H9 (cell line): ENCODE data around the gene OR2AT4. TPM values are rescaled to one million over a fixed set of nuclear protein-coding genes. Genes with fewer than 3 reads are reported as not detected.

Experiments
- DNase-seq: peaks from one replicate; pipeline ENCODE4 v3.0.0-alpha.2; 2017
- H2AFZ ChIP-seq: one replicate; pipeline ENCODE4 v1.6.1; 2013; ENCODE audit warnings: mild to moderate bottlenecking, low read length, control low read depth, moderate library complexity
- H2AK5ac ChIP-seq: 2 replicates; pipeline ENCODE4 v1.6.1; 2013; ENCODE audit warnings: low read length, control low read depth, mixed read lengths; ENCODE audit not compliant: insufficient read length
- H2BK120ac ChIP-seq: one replicate; pipeline ENCODE4 v1.6.1; 2013; ENCODE audit warnings: low read depth, mild to moderate bottlenecking, low read length, control low read depth, inconsistent platforms; ENCODE audit not compliant: poor library complexity, severe bottlenecking
- H2BK12ac ChIP-seq: 2 replicates; pipeline ENCODE4 v1.6.1; 2013; ENCODE audit warnings: low read length, control low read depth, mixed read lengths, low read depth; ENCODE audit not compliant: insufficient read length
- H2BK15ac ChIP-seq: 2 replicates; pipeline ENCODE4 v1.6.1; 2013; ENCODE audit warnings: low read depth, low read length, control low read depth
- H2BK20ac ChIP-seq: one replicate; pipeline ENCODE4 v1.6.1; 2013; ENCODE audit warnings: low read depth, mild to moderate bottlenecking, low read length, control low read depth, inconsistent platforms; ENCODE audit not compliant: poor library complexity, severe bottlenecking
- H2BK5ac ChIP-seq: 2 replicates; pipeline ENCODE4 v1.6.1; 2013; ENCODE audit warnings: low read length, control low read depth, mixed read lengths; ENCODE audit not compliant: insufficient read length
- H3K14ac ChIP-seq: 2 replicates; pipeline ENCODE4 v1.6.1; 2013; ENCODE audit warnings: low read length, control low read depth; ENCODE audit not compliant: insufficient read depth
- H3K18ac ChIP-seq: 2 replicates; pipeline ENCODE4 v1.6.1; 2013; ENCODE audit warnings: low read depth, mild to moderate bottlenecking, mixed read lengths, low read length, control low read depth; ENCODE audit not compliant: insufficient read length
- H3K23ac ChIP-seq: 2 replicates; pipeline ENCODE4 v1.6.1; 2013; ENCODE audit warnings: low read length, control low read depth, mixed read lengths, low read depth; ENCODE audit not compliant: insufficient read length
- H3K23me2 ChIP-seq: 2 replicates; pipeline ENCODE4 v1.6.1; 2013; ENCODE audit warnings: low read depth, mild to moderate bottlenecking, mixed read lengths, low read length, control low read depth; ENCODE audit not compliant: insufficient read length, poor library complexity, severe bottlenecking
- H3K27ac ChIP-seq: 2 replicates; pipeline ENCODE4 v1.5.1; 2013; ENCODE audit warnings: low read length, control low read depth, mixed read lengths, low read depth; ENCODE audit not compliant: insufficient read length
- H3K27me3 ChIP-seq: 2 replicates; pipeline ENCODE4 v1.6.1; 2013; ENCODE audit warnings: low read length, control low read depth, inconsistent platforms; ENCODE audit not compliant: insufficient read depth
- H3K4ac ChIP-seq: 2 replicates; pipeline ENCODE4 v1.6.1; 2013; ENCODE audit warnings: low read depth, mild to moderate bottlenecking, control low read depth, inconsistent platforms, low read length, moderate library complexity
- H3K4me1 ChIP-seq: 2 replicates; pipeline ENCODE4 v1.6.1; 2013; ENCODE audit warnings: low read length, control low read depth, inconsistent platforms; ENCODE audit not compliant: insufficient read depth
- H3K4me2 ChIP-seq: 2 replicates; pipeline ENCODE4 v1.6.1; 2013; ENCODE audit warnings: low read length, control low read depth, mixed read lengths; ENCODE audit not compliant: insufficient read length, insufficient read depth
- H3K56ac ChIP-seq: 2 replicates; pipeline ENCODE4 v1.6.1; 2013; ENCODE audit warnings: low read depth, mild to moderate bottlenecking, mixed read lengths, low read length, control low read depth; ENCODE audit not compliant: insufficient read length
- H3K79me1 ChIP-seq: 2 replicates; pipeline ENCODE4 v1.6.1; 2013; ENCODE audit warnings: low read depth, mild to moderate bottlenecking, moderate library complexity, low read length, control low read depth, inconsistent platforms; ENCODE audit not compliant: insufficient read depth, poor library complexity, severe bottlenecking
- H3K79me2 ChIP-seq: 2 replicates; pipeline ENCODE4 v1.6.1; 2013; ENCODE audit warnings: low read length, control low read depth, inconsistent platforms; ENCODE audit not compliant: insufficient read depth
- H3K9ac ChIP-seq: 2 replicates; pipeline ENCODE4 v1.6.1; 2013; ENCODE audit warnings: low read length, control low read depth, mixed read lengths; ENCODE audit not compliant: insufficient read length; ENCODE audit errors: extremely low read depth
- H3K9me3 ChIP-seq: one replicate; pipeline ENCODE4 v1.6.1; 2013; ENCODE audit warnings: low read depth, low read length, inconsistent platforms; ENCODE audit not compliant: control insufficient read depth
- H3T11ph ChIP-seq: one replicate; pipeline ENCODE4 v1.6.1; 2013; ENCODE audit warnings: mild to moderate bottlenecking, low read length, control low read depth, inconsistent platforms
- H4K20me1 ChIP-seq: one replicate; pipeline ENCODE4 v1.6.1; 2013; ENCODE audit not compliant: control insufficient read depth, insufficient read length, insufficient read depth
- H4K5ac ChIP-seq: 2 replicates; pipeline ENCODE4 v1.6.1; 2013; ENCODE audit warnings: low read depth, mild to moderate bottlenecking, mixed read lengths, low read length, control low read depth; ENCODE audit not compliant: insufficient read length
- H4K8ac ChIP-seq: replicated peaks from 2 replicates; pipeline ENCODE4 v1.6.1; 2013; ENCODE audit warnings: low read length, control low read depth, mixed read lengths, low read depth; ENCODE audit not compliant: insufficient read length
- H4K91ac ChIP-seq: 2 replicates; pipeline ENCODE4 v1.6.1; 2013; ENCODE audit warnings: low read depth, mild to moderate bottlenecking, moderate library complexity, mixed read lengths, low read length, control low read depth; ENCODE audit not compliant: insufficient read length
- H3K27ac Mint-ChIP-seq, 3 experiments: 2 replicates in 2 of 3; 3 replicates in 1 of 3; pipeline ENCODE4 v1.8.0; 2020 to 2021; ENCODE audit warnings: mixed read lengths in 3 of 3, mild to moderate bottlenecking in 1 of 3, moderate library complexity in 1 of 3
- H3K27me3 Mint-ChIP-seq: 2 replicates; pipeline ENCODE4 v1.8.0; 2021; ENCODE audit warnings: low read depth, mild to moderate bottlenecking, moderate library complexity, mixed read lengths
- H3K36me3 Mint-ChIP-seq, 3 experiments: 2 replicates in 2 of 3; 3 replicates in 1 of 3; pipeline ENCODE4 v1.8.0; 2020 to 2021; ENCODE audit warnings: low read depth in 3 of 3, mixed read lengths in 3 of 3; ENCODE audit not compliant: insufficient read depth in 1 of 3
- H3K4me1 Mint-ChIP-seq, 2 experiments: 2 replicates each; pipeline ENCODE4 v1.8.0; 2020; ENCODE audit warnings: mixed read lengths in 2 of 2
- H3K4me3 Mint-ChIP-seq, 2 experiments: 2 replicates in 1 of 2; 3 replicates in 1 of 2; pipeline ENCODE4 v1.8.0; 2020 to 2021; ENCODE audit warnings: mild to moderate bottlenecking in 2 of 2, mixed read lengths in 2 of 2, moderate library complexity in 1 of 2
- H3K9me3 Mint-ChIP-seq, 2 experiments: 2 replicates in 1 of 2; 3 replicates in 1 of 2; pipeline ENCODE4 v1.8.0; 2020; ENCODE audit warnings: mild to moderate bottlenecking in 2 of 2, mixed read lengths in 2 of 2, moderate library complexity in 1 of 2
- WGBS: extraction: QIAGEN DNeasy Blood & Tissue Kit; methylation state at CpG from one replicate; pipeline ENCODE4 v1.1.7; 2013; ENCODE audit warnings: missing lambda C conversion rate, low lambda C conversion rate, mixed read lengths; ENCODE audit not compliant: insufficient read length; ENCODE audit errors: extremely low coverage; 5-methylcytosine and 5-hydroxymethylcytosine counted together
- total RNA-seq: library from RNA; stranded (reverse); gene quantifications from 2 replicates; pipeline ENCODE4 v1.2.1, GENCODE V29; 2021
- TF ChIP-seq, protein P1 (sequence below): fragments of 200-600 bp; sonication (generic); conservative IDR thresholded peaks from 3 replicates; pipeline ENCODE4 v1.8.0; 2021; ENCODE audit warnings: antibody characterized with exemption, mild to moderate bottlenecking

Gene OR2AT4
- total RNA-seq, 1 experiment from 2014 or later, result not detected

DNA sequence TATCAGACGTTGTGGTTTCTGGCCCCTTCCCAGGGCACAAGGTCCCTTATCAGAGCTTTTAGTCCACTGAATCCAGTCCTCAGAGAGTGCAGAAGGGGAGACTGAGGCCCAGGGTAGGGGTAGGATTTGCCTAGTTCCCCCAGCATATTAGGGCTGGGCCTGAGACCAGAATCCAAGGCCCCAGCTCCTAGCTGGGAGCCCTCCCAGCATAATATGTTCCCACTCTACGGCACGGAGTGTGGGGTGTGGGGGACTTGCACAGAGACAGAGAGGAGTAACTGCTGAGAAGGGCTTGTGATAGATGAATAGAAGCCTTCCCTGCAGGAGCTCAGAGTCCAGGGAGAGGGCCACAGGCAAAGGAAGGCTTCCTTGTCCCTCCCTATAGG is 64.1 kb downstream of the OR2AT4 start:
- H3K14ac ChIP-seq, result no peak overlapping the region
- H3K18ac ChIP-seq, result no peak overlapping the region
- no peak overlapping the region for H2BK20ac ChIP-seq
- WGBS, result no CpG with 5 or more reads among the region's 3 CpGs
- no peak overlapping the region for H4K91ac ChIP-seq
- peaks cover 7 to 9% of the 10 kb centered on the region in 2 experiments for H3K4me1 Mint-ChIP-seq
- H2BK15ac ChIP-seq, result no peak overlapping the region
- no peaks in the 10 kb centered on the region for H3K27me3 ChIP-seq
- H3K9me3 Mint-ChIP-seq, result no peaks in the 10 kb centered on the region
- no peak for DNase-seq
- no peak overlapping the region for H3K4me2 ChIP-seq
- H3K23me2 ChIP-seq, result no peaks in the 10 kb centered on the region
- no peak overlapping the region for H2AK5ac ChIP-seq
- H3K27ac ChIP-seq, result no peak overlapping the region
- H4K20me1 ChIP-seq, result no peaks in the 10 kb centered on the region
- no peak overlapping the region for H3K23ac ChIP-seq
- H4K8ac ChIP-seq, result no peak overlapping the region
- H3K56ac ChIP-seq, result no peak overlapping the region
- no peak overlapping the region for H3K9ac ChIP-seq
- no peak overlapping the region for H4K5ac ChIP-seq
- no peaks in the 10 kb centered on the region for H3K36me3 Mint-ChIP-seq
- no peaks in the 10 kb centered on the region for H3K9me3 ChIP-seq
- H3K27me3 Mint-ChIP-seq, result no peaks in the 10 kb centered on the region; the same call in 1 of the 2 replicates
- no peaks in the 10 kb centered on the region for H3K79me1 ChIP-seq
- H3T11ph ChIP-seq, result no peak overlapping the region
- no peak overlapping the region for H3K4me3 Mint-ChIP-seq
- H2AFZ ChIP-seq, result no peak overlapping the region
- no peak overlapping the region for H2BK5ac ChIP-seq
- H3K79me2 ChIP-seq, result no peaks in the 10 kb centered on the region
- H2BK12ac ChIP-seq, result no peak overlapping the region
- no peak overlapping the region for H3K27ac Mint-ChIP-seq
- H3K4ac ChIP-seq, result no peak overlapping the region
- TF ChIP-seq, protein P1, sequence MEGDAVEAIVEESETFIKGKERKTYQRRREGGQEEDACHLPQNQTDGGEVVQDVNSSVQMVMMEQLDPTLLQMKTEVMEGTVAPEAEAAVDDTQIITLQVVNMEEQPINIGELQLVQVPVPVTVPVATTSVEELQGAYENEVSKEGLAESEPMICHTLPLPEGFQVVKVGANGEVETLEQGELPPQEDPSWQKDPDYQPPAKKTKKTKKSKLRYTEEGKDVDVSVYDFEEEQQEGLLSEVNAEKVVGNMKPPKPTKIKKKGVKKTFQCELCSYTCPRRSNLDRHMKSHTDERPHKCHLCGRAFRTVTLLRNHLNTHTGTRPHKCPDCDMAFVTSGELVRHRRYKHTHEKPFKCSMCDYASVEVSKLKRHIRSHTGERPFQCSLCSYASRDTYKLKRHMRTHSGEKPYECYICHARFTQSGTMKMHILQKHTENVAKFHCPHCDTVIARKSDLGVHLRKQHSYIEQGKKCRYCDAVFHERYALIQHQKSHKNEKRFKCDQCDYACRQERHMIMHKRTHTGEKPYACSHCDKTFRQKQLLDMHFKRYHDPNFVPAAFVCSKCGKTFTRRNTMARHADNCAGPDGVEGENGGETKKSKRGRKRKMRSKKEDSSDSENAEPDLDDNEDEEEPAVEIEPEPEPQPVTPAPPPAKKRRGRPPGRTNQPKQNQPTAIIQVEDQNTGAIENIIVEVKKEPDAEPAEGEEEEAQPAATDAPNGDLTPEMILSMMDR, result no peak
- no peak overlapping the region for H2BK120ac ChIP-seq
- H3K4me1 ChIP-seq, result no peaks in the 10 kb centered on the region
